Measurements from ENCODE around the gene MOB3B.

The MOB3B gene

DNA sequence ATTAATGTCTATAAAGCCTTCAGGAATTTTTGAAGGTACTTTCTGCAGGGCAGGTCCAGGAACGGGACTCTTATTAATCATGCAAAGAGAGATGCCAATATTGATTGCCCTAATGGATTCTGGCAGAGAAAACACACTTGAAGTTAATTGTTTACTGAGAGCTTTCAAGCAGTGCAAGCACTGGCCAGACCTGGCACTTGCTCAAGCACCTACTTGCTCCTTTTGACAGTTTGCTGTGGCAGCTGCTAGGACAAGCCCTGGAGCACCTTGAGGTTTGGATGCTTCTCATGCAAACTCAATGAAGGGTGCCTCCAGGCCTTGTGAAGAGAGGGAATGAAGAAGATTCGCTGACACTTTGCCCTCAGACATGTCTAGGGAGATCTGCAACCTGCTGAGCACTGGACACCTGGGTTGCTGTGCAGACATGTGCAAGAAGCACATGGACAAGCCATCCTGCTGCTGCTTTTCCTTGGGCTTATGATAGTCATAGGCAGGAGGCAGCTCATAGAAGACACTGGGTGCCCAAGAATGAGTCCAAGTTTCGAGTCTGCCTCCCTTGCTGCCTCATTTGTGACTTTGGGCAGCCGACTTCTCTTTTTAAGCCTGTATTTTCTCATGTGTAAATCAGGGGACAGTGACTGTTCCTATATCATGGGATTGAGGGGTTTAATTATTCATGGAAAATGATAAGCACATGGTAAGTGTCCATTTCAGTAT lies 143.8 kb downstream of the MOB3B start:
- TF ChIP-seq, protein P1, sequence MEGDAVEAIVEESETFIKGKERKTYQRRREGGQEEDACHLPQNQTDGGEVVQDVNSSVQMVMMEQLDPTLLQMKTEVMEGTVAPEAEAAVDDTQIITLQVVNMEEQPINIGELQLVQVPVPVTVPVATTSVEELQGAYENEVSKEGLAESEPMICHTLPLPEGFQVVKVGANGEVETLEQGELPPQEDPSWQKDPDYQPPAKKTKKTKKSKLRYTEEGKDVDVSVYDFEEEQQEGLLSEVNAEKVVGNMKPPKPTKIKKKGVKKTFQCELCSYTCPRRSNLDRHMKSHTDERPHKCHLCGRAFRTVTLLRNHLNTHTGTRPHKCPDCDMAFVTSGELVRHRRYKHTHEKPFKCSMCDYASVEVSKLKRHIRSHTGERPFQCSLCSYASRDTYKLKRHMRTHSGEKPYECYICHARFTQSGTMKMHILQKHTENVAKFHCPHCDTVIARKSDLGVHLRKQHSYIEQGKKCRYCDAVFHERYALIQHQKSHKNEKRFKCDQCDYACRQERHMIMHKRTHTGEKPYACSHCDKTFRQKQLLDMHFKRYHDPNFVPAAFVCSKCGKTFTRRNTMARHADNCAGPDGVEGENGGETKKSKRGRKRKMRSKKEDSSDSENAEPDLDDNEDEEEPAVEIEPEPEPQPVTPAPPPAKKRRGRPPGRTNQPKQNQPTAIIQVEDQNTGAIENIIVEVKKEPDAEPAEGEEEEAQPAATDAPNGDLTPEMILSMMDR (IDR thresholded peaks at IDR 0.05; ENCODE audit: low read depth, low read length): no peak
- no peak overlapping the region for H3K4me3 ChIP-seq (replicated peaks in 1 of 2; ENCODE audit: low read depth in 2 of 2, low read length in 2 of 2)
- no peak for DNase-seq (ENCODE audit: low read depth in 2 of 2)

- TF ChIP-seq, protein P1 (IDR thresholded peaks at IDR 0.05; ENCODE audit: low read depth, low read length): no peak
- H3K4me3 ChIP-seq (replicated peaks in 1 of 2; ENCODE audit: low read depth in 2 of 2, low read length in 2 of 2): no peak overlapping the region
- DNase-seq (ENCODE audit: low read depth in 2 of 2): no peak
Observed at GRCh38 chr9:27384262-27385014, 145.2 kb downstream of the MOB3B start.

GRCh38 chr9:27383524-27383923 lies 146.1 kb downstream of the MOB3B start:
- no peak for DNase-seq (ENCODE audit: low read depth in 2 of 2)
- TF ChIP-seq, protein P1 (IDR thresholded peaks at IDR 0.05; ENCODE audit: low read depth, low read length): no peak

DNA sequence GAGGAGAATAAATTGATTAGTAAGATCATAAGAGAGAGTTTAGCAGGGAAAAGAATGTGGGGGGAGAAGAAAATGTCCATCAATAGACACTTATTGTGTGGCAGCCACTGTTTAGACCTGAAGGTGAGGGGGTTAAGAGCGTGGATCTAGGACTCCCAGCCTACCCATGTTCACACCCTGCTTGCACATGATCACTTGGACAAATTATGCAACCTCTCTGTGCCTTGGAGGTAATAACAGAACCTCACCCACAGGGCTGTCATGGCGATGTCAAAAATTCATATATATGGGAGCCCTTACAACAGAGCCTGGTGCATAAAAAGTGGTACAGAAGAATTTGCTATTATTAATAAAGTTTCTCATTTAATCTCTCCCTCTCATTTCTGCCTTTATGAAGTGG lies 146.6 kb downstream of the MOB3B start:
- DNase-seq (ENCODE audit: low read depth in 2 of 2): no peak

More at GRCh38 chr9:27383524-27383923, 146.1 kb downstream of the MOB3B start:
- H3K4me3 ChIP-seq (replicated peaks in 1 of 2; ENCODE audit: low read depth in 2 of 2, low read length in 2 of 2): no peak overlapping the region

DNA sequence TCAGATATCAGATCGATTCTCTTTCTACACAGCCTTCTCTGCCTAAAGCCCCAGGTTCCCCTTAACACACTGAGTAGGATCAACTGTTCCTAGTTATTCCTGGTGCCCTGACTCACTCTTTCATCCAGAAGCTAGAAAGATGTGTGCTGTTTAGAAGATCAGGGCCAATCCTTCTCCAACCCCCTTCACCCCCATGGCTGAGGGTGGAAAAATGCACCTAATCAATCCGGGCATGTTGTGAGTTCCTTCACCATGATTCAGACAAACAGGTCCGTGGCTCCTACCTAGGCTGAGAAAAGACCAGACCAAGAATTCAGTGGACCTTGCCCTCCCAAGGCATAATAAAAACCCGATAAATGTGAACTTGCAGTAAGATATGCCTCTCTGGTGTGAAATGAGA lies 147.3 kb downstream of the MOB3B start:
- TF ChIP-seq, protein P1 (IDR thresholded peaks at IDR 0.05; ENCODE audit: low read depth, low read length): no peak
- DNase-seq (ENCODE audit: low read depth in 2 of 2): no peak
- H3K4me3 ChIP-seq (replicated peaks in 1 of 2; ENCODE audit: low read depth in 2 of 2, low read length in 2 of 2): no peak overlapping the region

More for the DNA sequence above, 146.6 kb downstream of the MOB3B start:
- TF ChIP-seq, protein P1 (IDR thresholded peaks at IDR 0.05; ENCODE audit: low read depth, low read length): no peak
- H3K4me3 ChIP-seq (replicated peaks in 1 of 2; ENCODE audit: low read depth in 2 of 2, low read length in 2 of 2): no peak overlapping the region

GRCh38 chr9:27379311-27380251 lies 150.0 kb downstream of the MOB3B start:
- no peak for DNase-seq (ENCODE audit: low read depth in 2 of 2)
- H3K4me3 ChIP-seq (replicated peaks in 1 of 2; ENCODE audit: low read depth in 2 of 2, low read length in 2 of 2): no peak overlapping the region
- TF ChIP-seq, protein P1 (IDR thresholded peaks at IDR 0.05; ENCODE audit: low read depth, low read length): no peak

Data from cardiac fibroblast (primary cell).